ENCODE measurements around the gene SRGAP2. TPM values are rescaled to one million over a fixed set of nuclear protein-coding genes. Genes with fewer than 3 reads are reported as not detected.
"Not testable (repeated sequence)": the region's sequence is repeated elsewhere in the genome, so short reads cannot be mapped to it uniquely, and the experiment has no call there.

Gene SRGAP2
- total RNA-seq, 6 donors from 2014 or later = 43.8 to 111 (median 66.2) TPM

DNA sequence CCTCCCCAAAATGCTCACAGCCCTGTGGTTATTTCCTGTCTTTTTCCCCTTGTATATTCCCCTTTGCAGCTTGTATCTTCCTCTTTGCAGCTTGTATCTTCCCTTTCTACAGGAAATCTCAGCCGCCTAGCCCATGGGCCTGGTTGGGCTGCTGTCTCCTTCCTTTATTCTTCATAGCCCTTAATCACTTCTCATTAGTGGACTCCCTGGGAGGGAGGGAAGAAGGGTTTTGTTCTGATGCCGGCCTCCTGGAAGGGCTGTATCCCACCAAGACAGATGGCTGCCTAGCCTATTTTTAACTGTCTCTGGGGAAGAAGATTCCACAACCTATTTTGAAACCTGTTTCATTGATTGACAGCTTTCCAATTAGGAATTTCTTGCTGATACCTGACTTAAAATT, 31.8 kb downstream of the SRGAP2 start:
- WGBS, 2 donors = no CpG with 5 or more reads among the region's 2 CpGs
- H3K27me3 ChIP-seq; H3K4me3 ChIP-seq; DNase-seq; ATAC-seq (ENCODE audit: low FRiP score in 2 of 2); H3K9me3 ChIP-seq; H3K36me3 ChIP-seq; H3K4me1 ChIP-seq; H3K27ac ChIP-seq: not testable (repeated sequence)

DNA sequence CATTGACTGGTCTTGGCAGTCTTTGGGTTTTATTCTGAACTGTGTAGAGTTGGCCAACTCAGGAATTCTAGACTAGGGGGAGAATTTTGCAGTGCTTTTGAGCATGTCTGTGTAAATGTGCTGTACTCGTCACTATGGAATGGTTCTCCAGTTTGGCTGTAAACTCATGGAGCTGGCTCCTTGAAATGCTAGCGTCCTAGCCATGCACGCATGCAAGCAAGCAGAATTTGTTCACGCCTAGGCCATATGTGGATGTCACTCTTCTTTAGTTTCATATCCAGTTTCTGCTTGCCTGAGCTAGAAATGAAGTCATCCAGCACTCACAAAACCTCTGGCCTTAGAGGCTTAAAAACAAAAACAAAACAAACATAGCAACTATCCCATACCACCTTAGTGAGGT, 36.9 kb downstream of the SRGAP2 start:
- H3K27ac ChIP-seq, H3K4me3 ChIP-seq, H3K36me3 ChIP-seq, H3K27me3 ChIP-seq, DNase-seq, H3K4me1 ChIP-seq, H3K9me3 ChIP-seq: not testable (repeated sequence)
- ATAC-seq (ENCODE audit: low FRiP score in 2 of 2) = peak in 1 of 2 donors; percentile 75
- 83% methylated on average over 4 of the region's 4 CpGs; no CpG with 5 or more reads in 1 of the 2 donors for WGBS, 2 donors

DNA sequence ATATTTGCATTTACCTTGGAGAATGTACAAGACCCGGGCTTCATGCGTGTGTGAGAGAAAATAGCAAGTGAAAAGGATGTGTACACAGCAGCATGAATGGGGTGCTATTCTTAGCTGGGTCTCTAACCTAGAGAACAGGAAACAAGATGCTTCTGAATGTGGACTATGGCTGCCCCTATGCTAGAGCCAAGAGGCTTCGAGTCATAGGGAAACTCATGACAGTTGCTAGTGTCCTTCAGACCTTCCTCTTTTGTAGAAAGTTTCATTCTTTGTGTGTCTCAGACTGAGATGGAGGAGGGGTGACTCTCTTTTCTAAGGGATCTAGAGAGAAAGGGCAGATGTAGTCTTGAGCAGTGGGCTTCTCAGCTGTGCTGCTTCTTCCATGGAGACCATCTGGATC, 40.0 kb downstream of the SRGAP2 start:
- ATAC-seq (ENCODE audit: low FRiP score in 2 of 2) (peak; percentile 83 to 89), DNase-seq (peak in 1 of 2 donors; percentile 36)
- H3K9me3 ChIP-seq, H3K36me3 ChIP-seq, H3K4me1 ChIP-seq, H3K27me3 ChIP-seq, H3K4me3 ChIP-seq: not testable (repeated sequence)
- 0 to 8% methylated on average over 1 of the region's 3 CpGs for WGBS, 2 donors
- peak overlapping the region in 1 of 4 donors; percentile 56 for H3K27ac ChIP-seq

DNA sequence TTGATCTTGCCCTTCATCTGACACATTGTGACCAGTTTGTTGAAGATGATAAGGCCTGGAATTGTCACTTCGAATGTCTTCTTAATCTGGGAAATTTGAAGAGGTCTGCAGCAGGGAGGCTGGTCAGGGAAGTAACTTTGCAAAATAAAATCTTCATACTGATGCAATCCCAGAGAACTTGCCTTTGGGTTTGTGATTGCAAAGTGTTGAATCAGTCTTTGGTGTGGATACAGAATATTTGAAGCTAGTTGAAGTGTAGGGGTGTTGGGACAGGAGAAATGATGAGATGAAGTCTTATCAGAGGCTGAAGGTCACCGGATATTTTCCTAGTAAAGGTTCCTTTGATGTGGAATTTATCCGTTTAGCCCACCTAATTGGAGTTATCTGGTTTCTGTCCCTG, 42.1 kb downstream of the SRGAP2 start:
- H3K27ac ChIP-seq; H3K36me3 ChIP-seq; H3K9me3 ChIP-seq; H3K4me3 ChIP-seq; DNase-seq; H3K27me3 ChIP-seq; H3K4me1 ChIP-seq; ATAC-seq (ENCODE audit: low FRiP score in 2 of 2): not testable (repeated sequence)
- 33 to 89% methylated on average over 1 of the region's 3 CpGs for WGBS, 2 donors

DNA sequence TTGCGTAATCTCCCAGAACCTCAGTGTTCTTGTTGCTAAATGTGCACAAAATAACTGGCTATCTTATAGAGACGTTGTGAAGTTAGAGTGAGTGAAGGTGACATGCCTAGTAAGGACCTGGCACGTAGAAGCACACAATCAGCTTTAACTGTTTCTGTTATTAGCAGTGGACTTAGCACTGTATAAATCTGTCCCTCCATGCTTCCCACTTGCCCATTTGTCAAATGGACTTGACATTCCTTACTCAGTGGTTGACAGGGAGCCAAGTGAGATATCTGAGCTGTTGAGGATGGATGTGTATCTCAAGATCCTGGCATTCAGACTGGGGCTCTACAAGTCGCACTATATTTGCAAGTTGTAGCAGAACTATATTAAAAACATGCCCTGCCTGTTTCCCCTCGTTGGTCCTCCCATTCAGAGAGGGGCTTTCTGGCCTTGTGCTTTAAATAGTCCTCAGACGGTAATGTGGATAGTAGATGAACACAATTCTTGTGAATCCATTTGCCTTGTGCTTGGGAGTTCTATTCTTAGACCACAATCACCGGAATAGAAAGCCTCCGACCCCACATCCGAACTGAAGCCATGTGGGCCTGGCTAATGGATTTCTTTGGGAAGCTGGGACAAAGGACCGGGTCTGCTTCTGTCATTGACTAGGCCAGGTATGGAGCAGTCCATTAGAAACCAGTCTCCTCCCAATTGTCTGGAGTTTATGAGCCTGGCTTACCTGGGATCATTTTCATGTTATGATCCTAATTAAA, 43.0 kb downstream of the SRGAP2 start:
- no CpG with 5 or more reads among the region's 10 CpGs for WGBS, 2 donors
- H3K4me3 ChIP-seq; ATAC-seq (ENCODE audit: low FRiP score in 2 of 2); H3K9me3 ChIP-seq; H3K27me3 ChIP-seq; H3K36me3 ChIP-seq; DNase-seq; H3K4me1 ChIP-seq; H3K27ac ChIP-seq: not testable (repeated sequence)

DNA sequence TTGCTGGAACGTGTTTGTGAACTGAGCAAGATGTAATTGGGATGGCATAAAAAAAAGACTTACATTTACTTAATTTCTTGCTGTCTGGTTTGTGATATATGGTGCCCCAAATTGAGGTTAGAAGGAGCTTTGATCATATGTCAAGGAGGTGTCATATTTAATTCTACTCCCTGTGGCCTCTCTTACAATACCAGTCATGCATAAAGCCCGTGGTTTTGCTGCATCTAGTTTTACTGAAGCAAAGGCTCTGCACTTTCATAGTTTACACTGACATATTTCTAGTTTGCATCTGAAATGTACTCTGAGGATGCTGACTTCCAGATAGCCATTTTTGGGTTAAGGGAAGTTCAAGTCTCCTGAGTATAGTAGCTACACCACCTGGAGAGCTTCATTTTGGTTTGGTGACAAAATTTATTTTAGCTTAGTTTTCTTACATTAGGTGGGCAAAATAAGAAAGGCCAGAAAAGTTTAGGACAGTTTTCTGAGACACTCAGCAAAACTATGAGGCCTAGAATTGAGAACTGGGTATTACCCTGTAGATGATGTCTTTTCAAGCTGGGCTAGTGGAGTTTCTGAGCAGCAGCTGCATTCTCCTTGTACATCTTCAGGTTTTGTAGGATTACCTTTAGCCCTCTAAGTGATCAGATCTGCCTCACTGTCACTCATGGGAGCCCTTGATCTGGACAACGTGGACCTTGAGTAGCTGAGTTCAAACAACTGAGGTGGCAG, 47.8 kb downstream of the SRGAP2 start:
- 94 to 100% methylated on average over 2 of the region's 3 CpGs for WGBS, 2 donors
- not testable (repeated sequence) for H3K27me3 ChIP-seq; H3K9me3 ChIP-seq; ATAC-seq (ENCODE audit: low FRiP score in 2 of 2); H3K36me3 ChIP-seq; DNase-seq; H3K27ac ChIP-seq; H3K4me1 ChIP-seq; H3K4me3 ChIP-seq

DNA sequence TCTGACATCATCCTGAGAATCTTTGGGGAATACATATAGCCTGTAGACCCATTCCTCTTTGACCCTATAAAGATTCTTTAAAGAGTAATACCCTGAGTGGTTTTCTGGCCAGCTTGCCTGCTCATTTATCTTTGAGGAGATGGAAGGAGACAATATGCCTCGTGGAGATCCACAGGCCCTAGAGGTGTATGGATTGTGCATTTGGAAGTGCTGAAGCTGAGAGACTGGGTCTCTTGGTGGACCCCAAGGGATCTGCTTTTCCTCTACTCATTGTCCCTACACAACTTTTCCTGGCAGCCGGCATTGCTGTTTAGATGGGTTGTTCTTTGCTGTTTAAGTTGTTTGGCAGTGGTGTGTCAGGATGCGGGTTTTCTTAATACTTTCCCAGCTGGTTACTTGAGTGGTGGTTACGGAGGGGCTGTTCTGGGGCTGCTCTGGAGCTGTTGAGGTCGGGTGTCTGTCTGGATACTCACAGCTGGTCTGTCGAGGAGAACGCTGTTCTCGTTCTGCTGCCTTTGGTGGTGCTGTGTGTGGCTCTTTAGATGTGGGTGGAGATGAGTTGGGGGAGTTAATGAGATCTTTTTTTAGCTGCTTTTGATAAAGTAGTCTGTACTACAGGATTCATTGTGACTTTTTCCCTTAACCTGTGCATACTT, 49.5 kb downstream of the SRGAP2 start:
- not testable (repeated sequence) for H3K9me3 ChIP-seq; H3K27me3 ChIP-seq; DNase-seq; H3K4me1 ChIP-seq; H3K36me3 ChIP-seq; H3K4me3 ChIP-seq; ATAC-seq (ENCODE audit: low FRiP score in 2 of 2); H3K27ac ChIP-seq
- 100% methylated on average over 1 of the region's 8 CpGs; no CpG with 5 or more reads in 1 of the 2 donors for whole genome bisulfite sequencing, 2 donors

Other genes with a start within 250 kb of the SRGAP2 start
- 10 to 100 TPM in 2 of 6 donors, 1 to 10 TPM in 4; 2.6 to 27.5 (median 9.1) TPM for gene RAB7B, start 200.1 kb upstream of the SRGAP2 start, total RNA-seq
- 100 to 1,000 TPM in 3 of 6 donors, 10 to 100 TPM in 3; 34.6 to 132 (median 106) TPM for gene CTSE, start 179.6 kb upstream of the SRGAP2 start, total RNA-seq
- gene RHEX, start 150.4 kb upstream of the SRGAP2 start, total RNA-seq = 10 to 100 TPM in 1 of 6 donors, 1 to 10 TPM in 4, not detected in 1; 1.4 to 19.0 (median 6.8) TPM
- gene AVPR1B, start 86.2 kb upstream of the SRGAP2 start, total RNA-seq = not detected
- 1 to 10 TPM in 3 of 6 donors, under 1 TPM in 2, not detected in 1; 0.89 to 6.6 (median 3.3) TPM for gene FAM72A, start 702 bp upstream of the SRGAP2 start, total RNA-seq

All from upper lobe of left lung (tissue), 6 donors.